IPS DF 4.7 (cell line): ENCODE results near the gene SIPA1L3.
"Not testable (repeated sequence)": the region's sequence is repeated elsewhere in the genome, so short reads cannot be mapped to it uniquely, and the experiment has no call there.

ENCODE experiments used
- DNase-seq: peaks from one replicate; pipeline ENCODE4 v3.0.0-alpha.2; 2013; ENCODE audit warnings: low spot score; ENCODE audit errors: extremely low read depth

Gene SIPA1L3

DNA sequence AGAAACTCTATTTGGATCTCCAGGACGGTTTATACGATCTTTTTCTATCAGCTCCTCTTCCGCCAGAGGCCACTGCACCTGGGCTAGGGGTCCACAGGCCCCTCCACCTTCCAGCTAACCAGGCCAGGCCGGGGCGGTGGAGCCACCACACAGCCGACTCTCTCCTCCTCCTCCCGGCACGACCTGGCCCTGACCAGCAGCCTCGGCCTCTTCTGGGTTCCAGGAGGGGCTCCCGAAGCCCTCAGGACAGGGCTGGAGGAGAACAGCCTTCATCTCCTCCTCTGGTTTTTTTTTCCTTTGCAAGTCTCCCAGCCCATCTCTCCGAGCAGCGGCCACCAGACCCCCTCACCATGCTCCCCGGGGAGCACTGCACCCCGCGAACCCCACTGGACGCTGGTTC is 299.9 kb downstream of the SIPA1L3 start:
- no peak for DNase-seq

DNA sequence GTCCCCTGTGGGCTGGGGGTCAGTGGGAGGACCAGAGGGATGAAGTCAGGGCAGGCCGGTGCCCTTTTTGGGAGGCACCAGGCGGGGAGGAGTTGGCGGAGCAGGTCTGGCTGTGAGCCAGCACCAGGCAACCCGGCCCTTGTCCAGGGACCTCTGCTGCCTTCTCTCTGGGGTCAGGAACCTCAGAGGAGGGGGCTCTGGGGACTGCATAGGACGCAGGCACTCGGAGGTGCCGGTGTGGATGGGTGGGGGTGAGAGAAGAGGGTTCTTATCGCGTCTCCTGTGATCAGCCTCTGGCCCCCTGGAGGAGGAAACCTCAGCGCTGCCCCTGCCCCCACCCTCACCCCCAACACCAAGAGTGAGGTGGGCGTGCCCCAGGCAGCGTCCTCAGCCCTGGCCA is 300.5 kb downstream of the SIPA1L3 start:
- DNase-seq = no peak

DNA sequence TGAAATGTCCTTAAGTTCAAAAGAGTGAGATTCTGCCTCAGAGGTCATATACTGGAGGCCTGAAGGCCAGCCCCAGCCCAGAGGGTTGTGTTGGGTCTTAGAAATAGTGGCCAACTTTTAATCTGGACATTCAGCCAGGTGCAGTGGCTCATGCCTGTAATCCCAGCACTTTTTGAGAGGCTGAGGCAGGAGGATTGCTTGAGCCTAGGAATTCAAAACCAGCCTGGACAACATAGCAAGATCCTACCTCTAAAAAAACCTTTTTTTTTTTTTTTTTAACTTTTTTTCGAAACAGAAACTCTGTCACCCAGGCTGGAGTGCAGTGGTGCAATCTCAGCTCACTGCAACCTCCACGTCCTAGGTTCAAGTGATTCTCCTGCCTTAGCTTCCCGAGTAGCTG is 301.6 kb downstream of the SIPA1L3 start:
- no peak for DNase-seq

DNA sequence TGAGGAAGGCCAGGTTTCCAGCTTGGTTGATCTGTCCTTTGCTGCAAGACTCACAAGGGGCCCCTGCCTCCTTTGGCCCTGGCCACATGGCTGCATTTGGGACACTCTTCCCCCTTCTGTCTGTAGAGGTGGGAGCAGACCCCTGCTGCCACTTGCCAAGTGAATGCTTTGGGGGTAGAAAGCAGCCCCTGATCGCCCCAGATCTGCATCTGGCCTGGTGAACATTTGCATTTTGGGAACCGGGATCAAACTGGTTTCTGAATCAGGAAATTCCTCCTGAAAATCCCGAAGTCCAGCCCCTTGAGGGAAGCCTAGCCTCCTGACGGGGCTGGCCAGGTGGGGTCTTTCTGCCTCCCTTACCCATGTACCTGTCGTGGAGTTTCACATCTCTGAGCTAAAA is 302.1 kb downstream of the SIPA1L3 start:
- no peak for DNase-seq

DNA sequence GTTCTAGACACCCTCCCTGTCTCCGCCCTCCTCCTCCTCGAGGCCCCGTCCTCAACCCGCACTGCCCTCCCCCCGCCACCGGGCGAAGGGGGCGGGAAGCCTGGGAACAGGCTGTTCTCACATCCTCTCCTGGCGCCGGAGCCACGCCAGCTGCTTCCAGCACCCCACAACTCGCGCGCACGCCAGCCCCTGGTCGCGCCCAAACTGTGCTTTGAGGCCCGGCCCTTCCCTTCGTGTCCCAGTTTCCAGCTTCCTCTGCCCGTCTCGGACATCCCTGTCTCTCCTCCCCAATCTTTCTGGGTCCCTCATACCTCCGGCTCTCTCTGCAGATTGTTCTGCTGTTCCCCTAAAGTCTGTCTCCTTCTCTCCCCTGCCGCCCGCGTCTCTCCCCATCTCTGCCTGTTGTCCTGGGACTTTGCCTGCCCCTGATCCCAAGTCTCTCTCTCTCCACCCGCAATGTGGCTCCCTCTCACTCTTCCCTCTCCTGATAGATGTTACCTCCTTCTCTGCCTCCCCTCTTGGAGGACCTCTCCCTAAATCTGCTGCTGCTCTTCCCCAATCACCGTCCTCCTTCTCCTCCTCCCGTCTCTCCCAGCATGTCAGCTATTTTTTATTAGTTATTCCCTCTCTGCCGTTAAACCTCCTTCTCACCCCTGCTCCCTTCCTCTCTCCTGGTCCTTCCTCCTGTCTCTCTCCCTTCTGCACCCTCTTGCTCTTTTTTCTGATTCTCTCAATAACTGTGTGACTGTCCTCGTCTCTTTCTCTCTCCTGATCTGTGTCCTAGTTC is 302.9 kb downstream of the SIPA1L3 start:
- no peak for DNase-seq

DNA sequence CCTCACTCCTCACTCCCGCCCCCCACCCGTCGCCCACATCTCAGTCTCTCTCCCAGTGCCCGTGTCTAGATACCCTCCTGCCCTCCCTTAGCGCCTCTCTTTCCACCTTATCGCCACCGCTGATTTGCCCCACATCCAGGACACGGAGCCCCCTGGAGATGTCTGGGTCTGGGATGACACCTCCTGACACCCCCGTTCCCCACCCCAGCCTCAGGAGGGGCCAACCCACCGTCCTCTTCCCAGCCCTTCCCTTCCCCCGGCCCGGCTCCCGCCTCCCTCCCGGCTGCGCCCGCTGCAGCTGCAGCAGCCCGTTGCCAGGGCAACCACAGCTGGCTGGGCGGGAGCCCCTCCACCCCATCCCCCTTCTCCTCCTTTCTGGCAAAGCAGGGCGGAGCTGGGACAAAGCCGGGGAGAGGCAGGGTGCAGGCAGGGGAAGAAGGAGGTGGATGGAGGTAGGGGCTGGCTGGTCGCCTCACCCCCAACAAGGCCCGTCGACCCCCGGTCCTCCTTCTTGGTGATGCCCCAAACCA is 303.5 kb downstream of the SIPA1L3 start:
- no peak for DNase-seq

DNA sequence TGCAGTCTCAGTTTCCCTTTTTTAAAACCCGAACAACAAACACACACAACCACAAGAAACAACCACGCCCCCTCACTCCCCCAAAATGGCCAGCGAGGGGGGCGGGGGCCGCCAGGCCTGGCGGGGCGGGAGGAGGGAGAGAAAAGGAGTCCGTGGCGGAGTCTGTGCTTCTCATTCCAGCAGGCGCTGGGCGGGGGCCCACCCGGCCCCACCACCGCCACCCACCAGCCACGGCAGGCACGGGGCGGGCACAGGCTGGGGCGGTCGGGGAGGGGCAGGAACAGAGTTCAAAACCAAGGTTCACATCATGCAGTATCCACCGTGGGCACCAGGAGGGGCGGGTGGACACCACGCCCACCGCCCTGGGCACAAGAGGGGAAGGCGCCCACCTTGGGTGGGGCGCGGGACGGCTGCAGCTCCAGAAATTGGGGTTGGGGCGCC is 304.2 kb downstream of the SIPA1L3 start:
- DNase-seq = no peak

DNA sequence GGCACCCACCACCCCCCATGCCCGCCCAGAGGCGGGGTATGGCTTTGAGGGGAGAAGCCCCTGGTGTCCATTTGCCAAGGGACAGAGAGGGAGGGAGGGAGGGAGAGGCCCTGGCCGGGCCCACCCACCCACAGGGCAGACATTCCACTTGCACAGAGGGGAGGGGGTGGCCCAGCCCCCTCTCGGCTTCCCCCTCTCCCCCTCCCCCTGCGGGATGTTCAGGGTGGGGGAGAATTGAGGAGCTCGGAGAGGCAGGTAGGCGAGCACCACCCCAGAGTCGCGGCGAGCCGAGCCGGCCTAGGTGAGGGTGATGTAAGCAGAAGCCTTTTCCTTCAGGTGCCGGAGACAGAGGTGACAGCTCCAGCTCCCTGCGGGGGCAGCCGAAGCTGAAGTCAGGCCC is 304.8 kb downstream of the SIPA1L3 start:
- no peak for DNase-seq

DNA sequence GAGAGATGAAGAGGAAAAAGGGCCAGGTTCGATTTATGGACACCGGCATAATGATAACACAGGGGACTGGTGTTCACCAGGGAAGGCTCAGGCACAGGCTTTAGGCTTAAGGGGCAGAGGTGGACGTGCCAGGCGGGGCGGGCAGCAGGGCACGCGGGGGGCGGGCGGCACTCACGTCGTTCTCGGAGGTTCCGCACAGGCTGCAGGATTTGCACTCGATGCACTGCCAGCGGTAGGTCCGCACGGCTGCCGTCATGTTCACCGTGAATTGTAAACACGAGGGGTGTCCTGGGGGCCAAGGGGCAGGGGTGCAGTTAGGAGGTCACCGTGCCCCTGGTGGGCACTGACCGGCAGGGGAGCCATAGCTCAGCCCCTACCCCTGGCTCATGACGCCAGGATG is 306.5 kb downstream of the SIPA1L3 start:
- DNase-seq = no peak

DNA sequence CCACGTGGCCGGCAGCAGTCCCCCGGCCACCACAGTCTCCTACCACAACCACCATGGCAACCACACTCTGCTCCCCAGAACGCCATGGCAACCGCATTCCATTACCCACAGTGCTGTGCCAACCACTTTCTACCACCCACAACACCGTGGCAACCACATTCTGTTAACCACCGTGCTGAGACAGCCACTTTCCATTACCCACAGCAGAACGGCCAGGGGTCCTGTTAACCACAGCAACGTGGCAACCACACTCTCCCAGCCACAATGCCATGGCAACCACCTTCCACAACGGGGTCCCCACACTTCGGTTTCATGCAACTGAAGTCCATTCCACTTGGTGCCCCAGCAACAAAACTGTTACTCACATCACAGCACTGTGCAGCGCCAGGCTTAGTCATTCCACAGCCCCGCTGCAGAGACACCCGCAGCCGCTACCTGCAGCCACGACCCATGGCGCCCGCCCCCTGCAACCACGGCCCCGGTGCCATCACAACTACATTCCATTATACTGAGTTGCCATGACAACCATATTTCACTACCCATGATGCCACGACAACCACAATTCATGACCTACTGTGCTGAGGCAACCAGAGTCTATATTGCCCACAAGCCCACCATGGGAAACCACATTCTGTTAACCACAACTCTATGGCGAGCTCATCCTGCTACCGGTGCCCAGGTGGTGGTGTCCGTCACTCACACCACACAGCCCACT is 307.1 kb downstream of the SIPA1L3 start:
- DNase-seq = no peak

DNA sequence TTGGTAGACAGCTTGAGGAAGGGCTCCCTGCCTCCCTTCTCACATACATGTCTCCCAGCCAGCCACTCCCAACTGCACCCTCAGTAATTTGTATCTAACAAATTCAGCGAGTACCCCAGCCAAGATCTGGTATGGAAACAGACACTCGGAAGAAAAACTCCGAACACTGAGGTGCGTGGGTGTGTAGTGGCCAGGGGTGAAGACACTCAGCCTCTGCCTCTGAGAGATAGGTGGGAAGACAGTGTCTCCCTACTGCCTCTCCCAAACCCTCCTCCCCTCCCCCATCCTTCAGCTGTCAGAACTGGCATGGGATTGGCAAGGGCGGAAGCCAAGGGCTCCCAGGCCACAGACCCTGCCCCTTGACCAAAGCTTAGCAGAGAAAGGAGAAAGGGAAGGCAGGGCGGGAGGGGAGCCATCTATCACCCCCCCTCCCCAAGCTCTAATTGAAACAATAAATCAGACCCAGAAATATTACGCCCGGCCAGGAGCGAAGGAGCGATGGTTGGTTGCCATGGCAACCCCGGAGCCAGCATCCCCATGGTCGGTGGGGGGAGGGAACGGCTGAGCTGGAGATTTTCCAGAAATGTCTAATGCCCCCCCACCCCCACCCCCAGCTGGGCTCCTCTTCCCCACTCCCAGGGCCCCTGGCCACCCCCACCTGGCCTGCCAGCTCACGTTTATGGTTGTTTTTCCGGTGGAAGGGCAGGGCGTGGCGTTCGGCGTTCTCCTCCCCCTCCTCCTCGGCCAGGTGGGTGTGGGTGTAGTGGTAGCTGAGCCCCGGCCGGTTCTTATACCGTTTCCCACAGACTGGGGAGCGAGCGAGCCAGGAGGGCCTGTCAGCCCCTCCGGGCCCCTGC is 310.0 kb downstream of the SIPA1L3 start:
- DNase-seq = no peak

DNA sequence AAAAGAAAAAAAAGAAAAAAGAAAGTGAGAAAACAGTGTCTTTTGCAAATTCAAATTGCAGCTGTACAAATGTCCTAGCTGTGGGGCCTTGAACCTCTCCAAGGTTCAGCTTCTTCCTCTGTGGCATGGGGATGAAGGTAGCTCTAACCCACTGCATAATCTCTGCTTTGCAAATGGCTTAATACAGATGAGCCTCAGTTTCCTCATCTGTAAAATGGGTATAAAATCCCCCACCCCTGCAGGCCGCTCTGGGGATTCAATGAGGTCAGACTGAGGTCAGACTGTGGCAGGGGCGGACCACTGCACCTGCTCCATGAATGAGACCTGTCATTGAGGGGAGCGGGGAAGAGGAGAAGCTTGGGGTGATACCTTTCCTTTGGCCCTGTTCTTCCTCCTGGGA is 311.2 kb downstream of the SIPA1L3 start:
- no peak for DNase-seq

DNA sequence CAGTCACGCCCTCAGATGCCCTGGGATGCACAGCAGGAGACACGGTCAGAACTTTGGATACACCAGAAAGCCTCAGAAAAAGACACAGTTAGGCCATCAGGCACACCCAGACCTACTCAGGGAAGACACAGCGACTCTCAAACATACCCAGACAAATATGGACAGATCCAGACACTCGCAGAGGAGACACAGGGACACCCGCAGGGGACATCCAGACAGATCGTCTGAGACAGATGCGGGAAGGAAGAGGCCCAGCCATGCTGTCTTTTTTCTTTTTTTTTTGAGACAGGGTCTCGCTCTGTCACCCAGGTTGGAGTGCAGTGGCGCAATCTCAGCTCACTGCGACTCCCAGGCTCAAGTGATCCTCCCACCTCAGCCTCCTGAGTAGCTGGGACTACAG is 312.2 kb downstream of the SIPA1L3 start:
- DNase-seq = no peak

DNA sequence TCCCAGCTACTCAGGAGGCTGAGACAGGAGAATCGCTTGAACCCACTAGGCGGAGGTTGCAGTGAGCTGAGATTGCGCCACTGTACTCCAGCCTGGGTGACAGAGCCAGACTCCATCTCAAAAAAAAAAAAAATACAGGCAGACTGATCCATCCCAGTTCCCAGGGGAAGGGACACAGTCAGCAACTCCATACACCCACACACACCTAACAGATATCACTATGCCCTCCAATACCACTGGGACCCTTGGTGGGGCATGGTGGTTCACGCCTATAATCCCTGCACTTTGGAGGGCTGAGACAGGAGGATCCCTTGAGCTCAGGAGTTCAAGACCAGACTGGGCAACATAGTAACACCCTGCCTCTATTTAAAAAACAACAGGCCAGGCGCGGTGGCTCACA is 314.4 kb downstream of the SIPA1L3 start:
- DNase-seq = no peak

DNA sequence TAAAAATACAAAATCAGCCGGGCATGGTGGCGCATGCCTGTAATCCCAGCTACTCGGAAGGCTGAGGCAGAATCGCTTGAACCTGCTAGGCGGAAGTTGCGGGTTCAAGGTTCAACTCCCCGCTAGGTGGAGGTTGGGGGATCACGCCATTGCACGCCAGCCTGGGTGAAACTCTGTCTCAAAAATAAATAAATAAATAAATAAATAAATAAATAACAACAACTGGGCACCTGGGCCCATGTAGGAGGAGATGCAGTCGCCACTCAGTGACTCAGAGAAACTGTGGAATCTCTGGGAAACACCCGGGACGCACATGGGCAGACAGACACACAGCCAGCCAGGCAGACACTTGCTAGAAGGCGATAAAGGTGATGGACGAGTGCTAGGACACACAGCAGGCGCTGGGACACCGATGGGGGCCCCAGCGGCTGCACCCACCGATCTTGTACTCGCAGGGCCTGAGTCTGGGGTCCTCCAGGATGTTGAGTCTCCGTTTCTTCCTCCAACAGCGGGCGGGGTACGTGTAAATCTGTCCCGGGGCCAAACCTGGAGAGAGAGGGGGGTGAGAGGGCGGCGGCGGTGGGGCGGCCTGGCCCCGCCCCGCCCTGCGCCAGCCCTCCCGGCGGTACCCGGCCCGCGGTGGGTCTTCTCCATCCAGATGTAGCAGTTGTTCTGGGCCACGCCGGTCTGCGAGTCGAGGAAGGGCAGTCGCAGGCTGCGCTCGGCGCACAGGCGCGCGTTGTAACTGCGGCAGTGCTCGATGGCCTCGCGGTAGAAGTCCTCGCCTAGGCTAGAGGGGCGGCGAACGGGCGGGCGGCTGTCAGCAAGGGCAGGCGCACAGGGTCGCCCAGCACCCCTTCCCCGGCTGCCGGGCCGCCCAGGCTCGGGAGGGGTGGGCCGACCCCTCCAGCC is 315.2 kb downstream of the SIPA1L3 start:
- no peak for DNase-seq

DNA sequence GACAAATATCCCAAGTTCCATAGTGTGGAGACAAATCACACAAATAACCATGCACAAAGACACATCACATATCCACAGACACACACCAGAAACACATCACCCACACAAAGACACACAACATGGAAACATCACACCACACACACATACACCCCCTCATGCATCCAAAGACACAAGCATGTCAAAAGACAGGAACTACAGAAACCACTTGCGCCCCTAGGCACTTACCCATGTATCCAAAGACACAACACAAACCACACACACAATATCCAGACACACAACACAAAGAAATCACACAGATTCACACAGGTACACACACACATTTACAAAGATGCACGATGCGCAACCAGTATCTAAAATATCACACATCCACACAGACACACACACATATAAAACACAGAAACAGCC is 316.1 kb downstream of the SIPA1L3 start:
- DNase-seq = no peak

DNA sequence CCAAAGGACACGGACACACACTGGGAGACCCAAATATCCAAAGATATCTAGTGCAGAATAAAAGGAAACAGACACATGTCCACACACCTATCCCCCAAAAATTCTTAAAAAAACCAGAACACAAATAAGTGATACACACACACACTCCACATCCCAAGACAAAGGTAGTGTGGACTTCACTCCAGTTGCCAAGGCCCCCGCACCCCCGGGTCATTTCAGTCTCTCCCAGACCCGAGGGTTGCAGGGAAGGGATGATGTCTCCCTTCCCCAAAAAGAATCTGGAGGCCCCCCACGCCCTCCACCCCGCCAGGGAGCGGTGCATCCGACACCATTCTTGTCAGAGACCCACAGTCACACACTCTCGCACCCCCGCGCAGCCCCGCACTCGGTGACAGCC is 316.6 kb downstream of the SIPA1L3 start:
- no peak for DNase-seq

DNA sequence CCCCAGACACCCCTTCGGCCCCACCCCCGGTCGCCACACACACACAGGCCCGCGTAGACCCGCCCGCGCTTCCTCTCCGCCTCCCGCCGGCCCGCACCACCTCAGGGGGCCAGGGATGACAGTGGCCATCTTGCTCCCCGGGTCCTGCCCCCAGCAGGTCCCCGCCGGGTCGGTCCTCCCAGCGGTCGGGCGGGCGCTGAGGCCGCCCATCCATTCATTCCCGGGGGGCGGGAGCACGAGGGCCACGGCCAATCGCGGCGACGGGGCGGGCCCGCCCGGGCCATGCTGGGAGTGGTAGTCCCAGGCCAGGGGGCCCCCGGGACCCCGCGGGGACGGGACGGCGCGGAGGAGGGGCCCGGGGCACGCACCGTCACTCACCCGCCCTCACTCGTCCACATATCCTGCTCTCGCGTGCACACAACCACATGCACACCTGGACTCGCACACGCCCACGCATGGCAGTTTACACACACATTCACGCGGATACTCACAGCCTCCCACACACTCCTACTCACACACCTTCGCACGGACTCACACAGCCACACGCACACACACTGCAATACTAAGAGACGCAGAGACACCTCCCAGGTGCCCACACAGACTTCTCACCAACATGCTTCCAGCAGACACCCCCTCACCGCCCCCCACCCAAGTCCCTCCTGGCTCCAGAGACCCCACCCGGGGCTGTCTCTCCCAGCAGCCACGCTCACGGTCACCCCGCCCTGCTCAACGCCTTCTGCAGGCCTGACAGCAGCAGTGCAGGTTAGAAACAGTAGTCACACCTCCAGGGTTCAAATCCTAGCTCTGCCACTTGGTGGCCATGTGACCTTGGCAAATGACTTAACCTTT is 317.2 kb downstream of the SIPA1L3 start, which contains the start of gene DPF1:
Gene DPF1, minus strand, starts transcription at position 209 of the 849 bp plus-strand sequence. Its CDS starts 80 bp downstream, at position 129.
- no peak for DNase-seq

DNA sequence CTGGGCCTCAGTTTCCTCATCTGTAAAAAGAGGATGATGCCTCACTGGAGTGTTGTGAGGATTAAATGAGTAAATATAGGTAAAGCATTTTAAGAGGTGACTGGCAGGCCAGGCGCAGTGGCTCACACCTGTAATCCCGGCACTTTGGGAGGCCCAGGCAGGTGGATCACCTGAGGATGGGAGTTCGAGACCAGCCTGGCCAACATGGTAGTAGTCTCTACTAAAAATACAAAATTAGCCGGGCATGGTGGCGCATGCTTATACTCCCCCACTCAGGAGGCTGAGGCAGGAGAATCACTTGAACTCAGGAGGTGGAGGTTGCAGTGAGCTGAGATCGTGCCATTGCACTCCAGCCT is 317.8 kb downstream of the SIPA1L3 start:
- DNase-seq = not testable (repeated sequence)
